Activated CD4-positive, alpha-beta T cell treated with anti-CD3 and anti-CD28 coated beads, Interleukin-2, amount 50 U/mL, for 24 hours (primary cell): ENCODE measurements around the gene ZFYVE27.

Experiments used
- DNase-seq, 2 donors: peaks; one replicate each; pipeline ENCODE4 v3.0.0-alpha.2; 2020; ENCODE audit warnings: low read depth in 1 of 2, low spot score in 1 of 2

Gene ZFYVE27

DNA sequence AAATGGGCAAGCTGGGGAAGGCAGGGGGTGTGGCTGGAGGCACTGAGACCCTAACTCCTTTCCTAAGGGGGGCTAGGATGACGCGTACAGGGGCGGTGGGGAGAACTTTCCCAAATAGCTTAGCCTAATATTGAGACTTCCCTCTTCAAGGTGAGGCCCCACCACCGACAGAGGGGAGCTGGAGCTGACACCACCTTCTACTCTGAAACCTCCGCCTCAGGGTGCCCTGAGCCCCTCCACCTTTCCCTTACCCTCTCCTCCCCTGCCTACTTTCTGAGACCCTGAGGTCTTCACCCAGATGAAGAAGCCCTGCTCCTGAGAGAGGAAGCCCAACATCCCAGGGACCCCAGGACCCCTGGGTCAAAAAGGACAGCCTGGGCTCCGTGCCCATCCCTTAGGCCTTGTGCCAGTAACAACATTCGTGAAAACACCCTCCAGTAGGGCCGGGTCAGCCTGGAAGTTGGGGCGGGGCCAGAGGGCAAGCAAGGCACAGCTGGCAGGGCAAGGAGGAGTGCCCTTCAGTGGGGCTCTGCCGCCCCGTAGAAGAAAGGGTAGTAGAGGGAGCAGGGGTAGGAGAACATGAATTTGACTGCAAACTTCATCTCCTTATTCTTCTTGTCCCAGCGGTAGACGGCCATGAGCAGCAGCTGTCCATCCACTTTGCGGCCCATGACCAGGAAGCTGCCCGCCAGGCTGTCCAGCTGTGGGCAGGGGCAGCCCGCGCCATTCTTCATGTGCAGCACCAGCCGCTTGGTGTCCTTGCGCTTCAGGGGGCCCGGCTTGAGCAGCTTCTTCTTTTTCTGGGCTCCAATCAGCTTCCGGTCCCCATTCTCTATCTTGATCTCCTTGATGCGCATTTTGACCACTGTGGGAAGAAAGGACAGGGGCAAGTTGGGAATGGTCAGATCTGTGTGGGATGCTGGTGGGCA lies 30.3 kb downstream of the ZFYVE27 start:
- no peak for DNase-seq

DNA sequence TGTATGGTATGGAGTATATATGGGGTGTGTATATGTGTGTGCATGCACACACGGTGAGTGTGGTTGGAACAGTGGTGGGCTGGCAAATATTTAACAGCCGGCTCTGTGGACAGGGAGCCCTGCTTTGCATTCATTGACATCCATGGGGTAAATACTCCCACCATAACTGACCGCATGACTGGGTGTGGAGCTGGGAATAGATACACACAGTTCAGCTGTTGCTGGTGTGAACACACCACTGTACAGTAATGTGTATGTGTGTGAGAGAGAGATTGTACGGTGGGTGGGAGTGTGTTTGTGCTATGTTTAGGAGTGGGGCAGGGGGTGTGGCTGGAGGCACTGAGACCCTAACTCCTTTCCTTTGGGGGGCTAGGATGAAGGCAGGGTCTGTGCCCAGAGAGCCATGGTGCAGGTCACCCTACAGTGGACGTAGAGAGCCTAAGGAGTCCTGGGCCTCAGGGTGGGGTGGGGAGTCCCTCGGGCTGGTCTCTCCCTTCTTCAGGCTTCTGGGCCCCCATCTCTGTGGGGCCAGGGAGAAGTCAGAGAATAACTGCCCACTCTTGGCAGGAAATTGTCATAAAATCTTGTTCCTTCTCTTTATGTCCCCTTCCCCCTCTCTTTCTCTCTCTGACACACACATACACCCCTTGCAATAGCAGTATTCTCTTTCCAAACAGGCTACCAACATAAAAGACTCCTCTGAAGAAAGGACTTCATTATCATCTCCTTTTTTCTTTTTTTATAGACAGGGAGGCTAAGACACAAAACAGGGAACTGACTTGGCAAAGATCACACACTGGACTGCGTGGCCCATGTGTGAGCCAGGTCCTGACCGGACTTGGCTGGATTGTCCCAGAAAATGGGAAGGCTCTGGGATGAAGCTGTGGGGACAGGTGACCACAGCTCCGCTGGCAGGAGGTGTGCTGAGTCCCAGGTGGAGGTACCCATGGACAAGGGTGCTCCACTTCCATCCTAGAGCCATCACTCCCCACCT lies 31.7 kb downstream of the ZFYVE27 start:
- DNase-seq = no peak

DNA sequence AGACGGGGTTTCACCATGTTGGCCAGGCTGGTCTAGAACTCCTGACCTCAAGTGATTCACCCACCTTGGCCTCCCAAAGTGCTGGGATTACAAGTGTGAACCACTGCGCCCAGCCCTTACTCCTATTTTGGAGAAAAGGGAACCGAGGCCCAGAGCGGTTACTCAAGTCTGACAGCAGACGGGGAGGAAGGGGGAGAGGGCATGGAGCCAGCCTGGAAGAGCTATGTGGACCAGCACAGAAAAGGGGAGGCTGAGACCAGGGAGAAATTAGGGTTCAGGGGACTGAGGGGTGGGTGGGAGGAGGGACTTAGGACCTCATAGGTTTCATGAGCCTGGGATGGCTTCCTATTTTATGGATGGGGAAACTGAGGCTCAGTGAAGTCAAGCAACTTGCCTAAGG lies 33.3 kb downstream of the ZFYVE27 start:
- no peak for DNase-seq

DNA sequence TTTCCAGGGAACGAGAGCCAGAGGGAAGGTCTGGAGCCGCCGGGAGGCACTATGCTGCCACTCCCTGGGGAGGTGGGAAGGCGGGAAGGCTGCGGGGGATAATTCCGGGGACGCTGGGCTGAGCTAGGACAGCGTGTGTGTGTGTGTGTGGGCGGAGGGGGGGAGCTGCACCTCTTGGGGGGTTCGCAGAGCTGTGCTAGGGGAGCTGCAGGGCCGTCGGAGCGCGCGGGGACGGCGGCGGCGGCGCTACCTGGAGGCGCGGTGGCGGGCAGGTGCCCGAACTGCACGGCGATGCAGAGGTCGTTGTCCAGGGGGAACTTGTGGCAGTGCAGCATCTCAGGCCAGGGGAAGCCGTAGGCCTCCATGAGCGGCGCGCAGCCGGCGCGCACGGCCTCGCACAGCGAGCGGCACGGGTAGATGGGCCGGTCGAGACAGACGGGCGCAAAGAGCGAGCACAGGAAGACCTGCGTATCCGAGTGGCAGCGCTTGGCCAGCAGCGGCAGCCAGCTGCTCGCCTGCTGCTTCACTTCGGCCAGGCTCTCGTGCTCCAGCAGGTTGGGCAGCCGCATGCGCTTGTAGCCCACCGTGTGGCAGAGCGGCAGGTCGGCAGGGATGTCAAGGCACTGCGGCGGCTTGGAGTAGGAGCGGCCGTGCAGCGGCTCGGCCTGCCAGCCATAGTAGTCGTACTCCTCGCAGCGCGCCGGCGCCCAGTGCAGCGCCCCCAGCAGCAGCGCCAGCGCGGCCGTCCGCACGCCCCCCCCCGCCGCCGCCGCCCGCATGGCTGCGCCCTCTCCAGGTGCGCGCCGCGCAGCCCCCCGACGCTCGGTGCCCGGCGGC lies 34.3 kb downstream of the ZFYVE27 start:
- DNase-seq = no peak

DNA sequence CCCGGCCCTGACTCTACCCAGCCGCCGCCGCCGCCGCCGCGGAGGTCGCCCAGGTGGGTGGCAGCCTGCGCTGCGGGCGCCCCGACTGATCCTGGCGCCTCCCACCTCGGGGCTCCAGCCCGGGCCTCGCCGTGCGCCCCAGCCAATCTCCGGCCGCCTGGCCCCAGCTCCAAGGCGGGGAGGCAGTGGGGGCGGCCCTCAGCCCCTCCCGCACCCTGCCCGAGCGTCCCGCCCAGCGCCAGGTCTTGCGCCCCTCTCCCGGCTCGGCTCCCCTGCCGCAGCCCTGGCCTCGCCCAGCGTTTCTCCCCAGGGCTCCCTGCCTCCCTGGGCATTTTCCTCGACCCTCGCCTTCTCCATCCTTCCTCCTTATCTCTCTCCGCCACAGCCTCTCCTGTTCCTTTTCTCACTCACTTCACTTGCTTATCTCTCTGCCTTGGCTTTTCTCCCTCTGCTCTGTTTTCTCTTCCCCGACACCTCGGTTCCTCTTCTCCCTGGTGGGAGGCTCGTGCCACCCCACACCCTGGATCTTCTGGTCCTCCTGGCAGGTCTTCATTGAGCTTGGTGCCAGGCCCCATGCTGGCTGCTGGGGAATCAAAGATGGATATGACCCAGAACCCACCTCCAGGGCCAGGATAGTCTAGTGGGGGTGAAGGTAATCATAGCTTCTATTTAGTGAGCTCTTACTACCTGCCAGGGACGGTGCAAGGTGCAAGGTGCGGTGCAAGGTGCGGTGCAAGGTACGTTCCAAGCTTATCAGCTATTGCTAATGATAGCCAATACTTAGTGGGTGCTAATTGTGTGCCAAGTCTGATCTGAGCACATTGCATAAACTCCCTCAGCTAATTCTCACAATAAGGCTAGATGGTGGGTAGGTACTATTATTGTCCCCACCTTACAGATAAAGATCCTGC lies 35.2 kb downstream of the ZFYVE27 start, which contains the start of gene SFRP5:
SFRP5 (minus strand) TSS at position 87 of the 911 bp plus-strand sequence. CDS start 166 bp downstream, outside the sequence.
- no peak for DNase-seq

DNA sequence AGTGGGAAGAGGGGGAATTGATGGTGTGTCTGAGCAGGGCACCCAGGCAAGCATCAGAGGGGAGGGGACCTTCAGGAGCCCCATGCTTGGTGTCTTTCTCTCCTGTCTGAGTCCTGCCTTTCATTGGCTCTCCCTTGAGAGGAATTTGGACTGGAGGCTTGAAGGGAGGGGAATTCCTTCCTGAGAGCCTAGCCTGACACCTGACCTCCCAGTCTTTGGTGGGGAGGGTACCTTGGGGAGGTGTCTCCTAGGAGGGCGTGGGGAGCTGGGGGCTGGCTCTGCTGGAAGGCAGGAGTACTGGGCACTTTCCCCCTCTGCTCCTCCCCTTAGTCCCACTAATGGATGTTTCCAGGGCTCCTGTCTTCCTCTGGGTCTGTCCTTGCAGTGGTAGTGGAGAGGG lies 36.2 kb downstream of the ZFYVE27 start:
- no peak for DNase-seq

DNA sequence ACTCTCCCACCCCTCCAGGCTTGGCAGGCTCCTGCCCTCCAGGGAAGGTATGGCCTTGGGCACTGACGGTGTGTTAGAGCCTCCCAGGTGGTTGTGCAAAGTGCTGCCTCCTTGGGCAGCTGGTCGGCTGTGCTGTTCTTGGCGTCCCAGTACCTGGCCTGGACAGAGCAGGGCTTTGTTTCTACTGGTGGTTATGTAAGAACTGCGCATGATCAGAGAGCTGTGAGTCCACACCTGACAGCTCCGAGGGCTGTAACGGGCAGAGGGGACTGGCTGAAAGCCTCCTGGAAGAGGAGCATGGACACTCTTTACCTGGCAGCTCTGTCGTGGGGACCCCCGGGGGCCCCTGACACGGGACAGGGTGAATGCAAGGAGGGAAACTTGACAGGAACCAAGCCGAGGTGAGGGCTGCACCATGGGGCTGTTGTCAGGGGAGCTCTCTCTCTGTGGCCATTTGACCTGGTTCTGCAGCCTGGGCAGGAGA lies 37.9 kb downstream of the ZFYVE27 start:
- DNase-seq = no peak

DNA sequence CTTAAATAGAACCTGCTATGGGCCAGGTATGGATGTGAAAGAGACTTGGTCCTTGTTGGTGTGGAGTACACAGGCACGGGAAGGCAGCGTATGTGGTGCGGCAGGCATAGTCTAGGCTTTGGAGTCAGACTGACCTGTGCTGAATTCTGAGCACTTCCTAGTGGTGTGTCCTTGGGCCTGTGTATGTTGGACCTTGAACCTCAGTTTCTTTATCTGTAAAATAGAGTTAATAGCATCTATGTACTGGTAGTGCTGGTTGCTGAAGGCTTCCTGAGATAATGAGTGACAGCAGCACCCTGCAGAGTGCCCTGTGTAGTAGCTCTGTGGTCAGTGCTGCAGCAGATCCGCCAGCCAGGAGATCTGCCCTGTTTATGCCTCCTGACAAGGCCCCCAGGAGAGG lies 40.2 kb downstream of the ZFYVE27 start:
- DNase-seq = no peak

DNA sequence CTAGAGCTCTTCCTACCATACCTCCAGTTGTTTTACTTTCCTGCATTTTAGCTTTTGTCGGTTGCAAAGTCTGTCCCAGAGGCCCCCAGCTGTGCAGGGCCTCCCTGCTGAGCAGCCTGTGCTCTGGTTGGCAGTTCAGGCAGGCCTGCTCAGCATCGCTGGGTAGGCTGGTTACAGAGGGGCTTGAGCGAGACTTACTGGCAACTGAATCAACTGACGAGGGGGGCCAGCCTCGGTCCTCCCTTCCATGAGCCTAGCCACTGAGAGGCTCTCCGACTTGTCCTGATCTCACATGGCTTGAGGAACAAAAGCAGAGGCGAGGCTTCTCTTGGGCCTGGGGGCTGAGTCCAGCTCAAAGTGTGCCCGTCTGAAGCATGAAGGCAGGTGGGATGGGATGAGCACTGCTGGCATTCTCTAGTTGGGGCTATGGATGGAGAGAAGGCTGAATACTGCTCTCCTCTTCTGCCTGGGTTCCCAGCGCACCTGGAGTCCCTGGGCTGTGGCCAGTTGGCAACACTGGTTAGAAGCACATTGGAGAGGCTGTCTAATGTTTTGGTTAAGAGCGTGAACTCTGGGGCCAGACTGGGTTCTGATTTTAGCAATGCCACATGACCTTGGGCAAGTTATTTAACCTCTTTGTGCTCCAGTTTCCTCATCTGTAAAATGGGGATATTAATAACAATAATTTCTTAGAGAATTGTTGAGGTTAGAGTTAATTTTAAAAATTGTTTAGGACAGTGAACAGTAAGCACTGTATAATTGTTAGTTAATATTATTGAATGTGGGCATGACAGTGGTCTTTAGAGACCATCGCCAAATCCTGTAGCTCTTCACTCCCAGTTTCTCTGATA lies 41.7 kb downstream of the ZFYVE27 start:
- DNase-seq = no peak

DNA sequence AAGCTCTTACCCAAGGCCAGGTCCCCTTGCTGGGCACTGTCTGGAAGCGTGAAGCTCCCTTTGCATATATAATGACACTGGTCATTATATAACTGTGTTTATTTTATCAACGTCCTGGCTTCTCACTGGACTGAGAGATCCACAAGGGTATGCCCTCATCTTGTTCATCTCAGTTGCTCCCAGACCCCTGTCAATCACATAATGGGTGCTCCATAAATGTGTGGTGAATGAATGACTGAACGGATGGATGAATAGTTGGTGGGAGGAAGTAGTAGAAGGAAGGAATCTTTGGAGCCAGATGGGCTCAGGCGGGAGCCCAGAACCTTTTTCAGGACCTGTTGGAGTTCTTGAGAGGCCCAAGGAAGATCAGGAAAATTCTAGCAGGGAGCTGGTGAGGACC lies 42.6 kb downstream of the ZFYVE27 start:
- no peak for DNase-seq

DNA sequence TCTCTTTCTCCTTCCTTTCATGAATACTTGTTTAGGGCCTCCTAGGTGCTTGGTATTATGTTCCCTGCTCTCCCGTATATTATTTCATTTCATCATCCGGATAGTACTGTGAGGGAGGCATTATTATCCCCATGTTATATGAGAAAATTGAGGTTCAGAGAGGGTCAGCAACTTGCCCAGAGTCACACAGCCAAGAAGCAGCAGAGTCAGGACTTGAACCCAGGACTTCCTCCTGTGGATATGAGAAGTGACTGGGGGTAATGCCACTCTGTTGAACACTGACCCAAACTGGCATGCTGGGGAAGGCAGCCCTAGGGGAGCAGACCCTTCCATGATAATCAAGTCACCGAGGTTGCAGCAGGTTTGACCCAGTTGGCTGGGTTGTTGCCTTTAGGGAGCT lies 43.0 kb downstream of the ZFYVE27 start:
- no peak for DNase-seq

DNA sequence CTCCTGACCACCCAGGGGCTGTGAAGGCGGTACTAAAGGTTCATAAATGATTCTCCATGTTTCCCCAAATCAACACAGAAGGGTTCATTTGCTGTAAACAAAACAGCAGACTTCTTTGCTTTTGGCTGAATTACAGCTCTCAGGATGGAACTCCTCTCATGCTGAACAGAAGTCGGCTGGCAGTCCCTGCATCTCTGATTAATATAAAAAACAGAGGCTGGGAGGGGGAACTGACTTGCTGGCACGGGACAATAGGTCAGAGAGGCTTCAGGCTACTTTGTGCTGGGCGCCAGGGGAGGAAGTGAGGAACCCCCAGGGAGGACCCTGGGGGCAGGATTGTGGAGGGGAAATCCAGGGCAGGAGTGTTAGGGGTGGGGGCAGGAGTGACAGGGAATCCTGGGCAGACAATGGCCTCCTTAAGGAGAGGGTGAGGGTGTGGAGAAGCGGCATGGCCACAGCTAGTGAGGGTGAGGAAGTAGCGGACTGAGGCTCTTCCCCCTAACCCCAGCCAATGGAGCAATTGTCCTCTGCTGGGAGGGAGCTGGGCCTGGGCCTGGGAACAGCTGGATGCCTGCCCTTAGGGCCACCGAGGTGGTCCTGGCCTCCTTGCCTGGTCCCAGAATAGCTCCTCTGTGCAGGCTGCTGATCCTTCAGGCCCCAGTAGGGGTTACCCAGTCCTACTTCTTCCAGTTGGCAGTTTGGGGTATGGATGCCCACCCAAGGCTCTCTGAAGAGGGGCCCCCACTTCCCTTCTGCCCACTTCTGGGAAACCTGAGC lies 44.1 kb downstream of the ZFYVE27 start:
- DNase-seq = no peak

DNA sequence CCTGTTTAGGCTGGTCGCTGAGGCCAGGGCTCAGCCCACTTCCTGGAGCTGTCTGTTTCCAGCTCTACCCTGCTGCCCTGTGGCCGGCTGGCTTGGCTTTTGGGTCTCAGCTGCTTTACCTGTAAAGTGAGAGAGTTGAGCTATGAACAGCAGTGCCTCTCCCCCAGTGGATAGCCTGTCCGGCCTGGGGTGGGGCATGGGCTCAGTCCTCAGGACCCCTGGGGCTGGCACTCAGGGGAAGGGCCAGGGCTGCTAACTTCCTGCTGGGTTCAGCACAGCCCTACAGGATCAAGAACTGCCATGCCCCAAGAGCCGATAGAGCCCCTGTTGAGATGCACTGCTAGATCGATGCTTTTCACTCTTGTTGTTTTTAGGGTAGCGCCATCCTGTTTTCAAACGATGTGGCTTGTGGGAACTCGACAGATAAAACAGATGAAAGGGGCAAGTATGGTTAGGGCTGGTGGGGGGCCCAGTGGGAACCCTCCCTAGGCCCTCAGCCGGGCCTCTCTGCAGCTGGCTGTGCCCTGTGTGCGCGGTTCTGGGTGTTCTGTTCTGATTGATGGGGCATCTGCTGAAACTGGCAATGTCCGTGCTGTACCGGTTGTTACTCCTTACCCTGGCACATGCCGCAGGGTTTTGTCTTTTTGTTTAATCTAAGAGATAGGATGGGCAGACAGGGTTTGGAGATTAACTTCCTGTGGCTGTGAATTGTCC lies 44.8 kb downstream of the ZFYVE27 start:
- DNase-seq = no peak

DNA sequence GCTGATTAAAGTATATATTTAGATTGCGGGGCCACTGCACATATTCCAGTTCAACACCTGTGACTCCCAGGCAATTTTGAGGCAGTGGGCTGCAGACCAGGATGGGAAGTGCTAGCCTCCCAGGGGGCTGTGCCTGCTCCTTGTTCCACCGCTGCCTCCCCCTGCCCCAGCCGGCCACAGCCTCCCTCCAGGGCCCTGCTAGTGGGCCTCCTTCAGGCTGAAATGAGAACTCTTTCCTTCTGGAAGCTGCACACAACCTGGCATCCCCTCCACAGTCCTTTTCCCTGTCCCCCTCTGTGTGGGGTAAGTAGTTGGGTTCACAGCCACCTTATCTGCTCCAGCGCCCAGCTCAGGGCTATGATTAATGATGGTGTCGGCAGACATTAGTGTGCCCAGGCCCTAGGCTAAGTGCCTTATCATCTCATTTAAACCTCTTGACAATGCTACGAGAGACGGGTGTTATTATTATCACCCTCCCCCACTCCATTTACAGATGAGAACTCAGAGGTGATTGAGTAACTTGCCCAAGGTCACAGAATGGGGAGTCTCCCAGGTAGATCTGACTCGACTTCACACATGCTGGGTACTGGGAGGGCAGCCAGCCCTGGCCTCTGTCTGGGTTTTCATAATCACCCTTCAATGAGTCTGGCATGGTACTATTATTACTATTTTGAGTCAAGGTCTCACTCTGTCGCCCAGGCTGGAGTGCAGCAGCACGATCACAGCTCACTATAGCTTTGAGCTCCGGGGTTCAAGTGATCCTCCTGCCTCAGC lies 45.7 kb downstream of the ZFYVE27 start:
- DNase-seq = no peak

DNA sequence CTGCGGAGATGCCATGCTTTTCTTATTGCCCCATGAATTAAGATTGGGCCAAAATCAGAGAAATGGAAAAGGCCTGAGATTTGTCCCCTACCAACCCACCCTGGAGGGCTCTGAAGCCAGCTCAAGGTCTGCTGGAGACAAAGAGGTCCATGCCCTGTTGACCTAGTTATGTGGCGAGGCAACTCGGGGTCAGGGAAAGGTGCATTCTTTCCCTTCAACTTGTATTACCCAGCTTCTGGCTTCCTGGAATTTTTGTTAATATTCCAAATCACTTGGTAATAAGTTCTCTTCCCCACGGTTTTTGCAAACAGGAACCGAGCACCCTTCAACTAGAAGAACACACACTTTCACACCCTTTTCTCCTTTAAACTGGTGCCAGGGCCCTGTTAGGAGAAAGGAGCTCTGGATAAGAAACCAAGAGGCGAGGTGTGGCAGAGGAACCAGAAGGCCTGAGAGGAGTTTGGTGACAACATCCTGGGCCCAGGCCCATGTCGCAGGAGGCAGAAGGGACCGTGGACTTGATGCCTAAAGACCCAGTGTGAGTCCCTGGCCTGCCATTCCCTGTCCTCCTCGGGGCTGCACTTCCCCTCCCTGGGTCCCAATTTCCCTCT lies 47.4 kb downstream of the ZFYVE27 start:
- DNase-seq = no peak

DNA sequence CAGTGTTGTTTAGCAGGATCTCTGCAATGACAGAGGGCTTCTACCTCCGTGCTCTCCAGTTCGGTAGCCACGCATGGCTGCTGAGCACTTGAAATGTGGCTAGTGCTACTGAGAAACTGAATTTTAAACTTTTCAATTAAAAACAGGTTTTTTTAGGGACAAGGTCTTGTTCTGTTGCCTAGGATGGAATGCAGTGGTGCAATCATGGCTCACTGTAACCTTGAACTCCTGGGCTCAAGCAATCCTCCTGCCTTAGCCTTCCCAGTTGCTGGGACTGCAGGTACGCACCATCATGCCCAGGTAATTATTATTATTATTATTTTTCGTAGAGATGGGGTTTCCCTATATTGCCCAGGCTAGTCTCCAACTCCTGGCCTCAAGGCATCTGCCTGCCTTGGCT lies 48.3 kb downstream of the ZFYVE27 start:
- DNase-seq = no peak
